GM19351 (cell line): ENCODE results near the gene FOXP3.

Source experiments
- ATAC-seq: cut with Tn5 transposase; IDR thresholded peaks from one replicate; pipeline ENCODE4 v1.9.1; 2021; ENCODE audit warnings: mild to moderate bottlenecking, moderate library complexity; ENCODE audit not compliant: unreplicated experiment

FOXP3 gene

DNA sequence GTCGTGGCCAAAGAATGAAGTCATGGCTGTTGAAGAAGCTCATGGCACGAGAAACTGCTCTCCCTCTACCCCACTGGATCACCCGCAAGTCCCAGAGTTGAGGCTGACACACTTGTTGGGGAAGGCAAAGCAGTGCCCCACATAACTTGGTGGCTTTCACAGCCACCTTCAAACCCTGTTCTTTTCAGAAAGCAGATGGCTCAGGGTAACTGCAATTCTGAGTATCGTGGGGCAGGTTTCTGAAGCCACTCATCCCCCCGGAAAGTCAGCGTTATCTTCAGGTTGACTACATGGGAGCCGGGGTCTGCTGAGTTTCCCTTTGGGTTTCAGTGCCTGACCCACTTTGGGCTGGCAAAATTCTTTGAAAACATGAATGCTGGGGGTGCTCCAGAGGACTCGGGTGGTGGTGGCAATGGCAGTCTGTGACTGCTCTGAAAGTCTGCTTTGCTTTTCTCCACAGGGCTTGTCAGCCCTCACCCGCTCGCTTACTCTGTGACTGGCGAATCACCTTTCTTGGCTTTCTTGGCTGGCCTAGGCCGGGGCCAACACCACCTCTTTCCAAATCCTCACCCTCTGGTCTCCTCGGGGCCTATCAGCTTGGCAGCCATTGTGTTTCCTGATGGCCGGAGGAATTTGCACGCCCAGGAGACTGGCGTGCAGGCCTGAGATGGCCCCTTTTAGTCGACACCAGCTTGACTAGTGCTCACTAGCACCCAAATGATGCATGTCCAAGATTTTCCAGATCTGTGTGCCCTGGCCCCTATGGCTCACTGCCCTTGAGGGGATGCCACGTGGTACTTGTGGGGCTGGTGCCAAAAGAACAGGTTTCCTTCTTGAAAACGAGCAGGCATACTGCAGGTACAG lies 12.4 kb upstream of the FOXP3 start:
- ATAC-seq = no peak

DNA sequence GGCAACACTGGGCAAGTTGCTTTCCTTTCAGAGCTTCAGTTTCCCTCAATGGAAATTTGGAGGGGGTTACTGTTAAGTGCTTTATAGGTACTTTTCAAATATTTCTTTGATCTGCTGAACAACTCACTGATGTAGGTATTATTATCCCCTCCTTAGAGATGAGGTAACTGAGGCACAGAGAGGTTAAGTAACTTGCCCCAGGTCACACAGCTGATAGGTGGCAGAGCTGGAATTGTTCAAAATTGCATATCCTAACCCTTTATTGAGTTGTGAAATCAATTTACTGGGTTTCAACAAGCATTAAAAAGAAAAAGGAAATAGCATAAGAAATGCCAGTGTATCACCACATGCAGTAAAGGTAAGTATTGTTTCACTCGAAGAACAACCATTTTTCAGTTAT lies 11.7 kb upstream of the FOXP3 start:
- ATAC-seq = no peak

DNA sequence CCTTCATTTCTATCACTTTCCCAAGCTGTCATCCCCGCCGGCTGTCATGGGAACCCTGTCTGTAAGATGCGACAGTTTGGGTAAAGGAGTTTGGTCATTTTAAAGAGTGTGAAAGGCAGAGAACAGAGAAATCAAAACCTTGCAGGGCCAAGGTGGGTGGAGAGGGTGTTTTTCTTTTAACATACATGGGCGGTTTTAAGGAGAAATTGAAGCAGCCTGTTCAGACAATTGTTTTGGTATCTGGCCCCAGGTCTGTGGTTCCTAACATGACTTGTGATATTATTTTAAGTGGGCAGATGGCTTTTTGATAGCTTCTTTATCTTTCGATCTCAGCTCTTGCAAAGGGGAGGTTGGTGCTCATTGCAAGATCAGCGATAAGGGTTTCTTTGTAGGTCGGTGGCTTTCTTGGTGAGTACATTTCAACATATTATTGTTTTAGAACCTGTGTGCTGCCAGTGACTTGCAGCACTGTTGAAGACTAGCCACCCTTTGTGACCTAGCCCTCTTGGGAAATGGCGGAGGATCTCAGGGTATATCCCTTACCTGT lies 8.7 kb upstream of the FOXP3 start:
- no peak for ATAC-seq

DNA sequence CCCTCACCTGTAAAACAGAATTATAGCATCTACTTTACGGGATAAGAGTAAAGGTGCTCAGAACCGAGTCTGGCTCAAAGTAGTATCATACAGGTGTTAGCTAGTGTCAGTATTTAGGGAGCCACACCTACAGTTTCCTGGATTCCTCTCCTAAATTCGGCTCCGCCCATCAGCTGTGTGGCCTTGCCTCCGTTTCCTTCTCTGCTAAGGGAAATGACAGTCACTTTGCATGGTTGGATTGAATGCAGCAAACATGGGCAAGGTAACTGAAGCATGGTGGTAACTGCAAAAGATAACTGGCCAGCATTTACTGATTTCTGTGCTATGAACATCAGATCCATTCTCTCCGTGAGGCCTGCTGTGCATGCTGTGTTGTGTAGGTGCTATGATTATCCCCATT lies 7.9 kb upstream of the FOXP3 start:
- no peak for ATAC-seq

DNA sequence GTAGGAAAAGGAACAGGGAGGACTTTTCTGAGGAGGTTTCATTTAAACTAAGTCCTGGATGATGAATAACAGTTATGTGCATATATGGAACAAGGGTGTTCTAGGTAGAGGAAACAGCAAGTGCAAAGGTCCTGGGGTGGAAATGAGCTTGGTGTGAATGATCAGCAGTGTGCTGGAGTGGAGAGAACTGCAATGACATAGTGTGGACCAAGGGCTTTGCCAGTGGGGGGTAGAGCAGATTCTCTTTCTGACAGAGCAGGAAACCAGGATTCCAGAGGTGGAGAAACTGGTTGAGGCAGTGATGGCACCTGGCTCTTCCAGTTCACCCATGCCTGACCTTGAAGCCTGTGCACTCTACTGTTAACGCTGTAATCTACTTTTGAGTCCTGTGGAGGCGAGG lies 6.8 kb upstream of the FOXP3 start:
- no peak for ATAC-seq

DNA sequence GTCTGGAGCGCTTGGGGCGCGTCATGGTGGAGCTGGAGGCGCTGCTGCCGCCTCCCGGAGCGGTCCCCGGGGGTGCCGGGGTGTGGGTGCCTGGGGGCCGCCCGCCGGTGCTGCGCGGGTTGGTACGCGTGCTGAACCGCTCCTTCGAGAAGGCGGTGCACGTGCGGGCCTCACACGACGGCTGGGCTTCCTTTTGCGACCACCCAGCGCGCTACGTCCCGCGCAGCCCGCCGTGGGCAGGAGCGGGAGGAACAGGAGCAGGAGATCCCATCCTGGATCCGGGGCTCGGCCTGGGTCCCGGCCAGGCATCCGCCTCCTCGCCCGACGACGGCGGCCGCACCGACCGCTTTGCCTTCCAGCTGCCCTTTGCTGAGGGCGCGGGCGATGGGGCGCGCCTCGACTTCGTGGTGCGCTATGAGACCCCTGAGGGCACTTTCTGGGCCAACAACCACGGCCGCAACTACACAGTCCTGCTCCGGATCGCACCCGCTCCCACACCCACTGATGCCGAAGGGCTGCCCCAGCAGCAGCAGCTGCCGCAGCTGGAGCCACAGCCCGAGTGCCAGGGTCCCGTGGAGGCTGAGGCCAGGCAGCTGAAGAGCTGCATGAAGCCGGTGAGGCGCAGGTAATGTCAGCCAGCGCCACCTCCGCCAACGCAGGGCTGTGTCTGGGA lies 5.9 kb upstream of the FOXP3 start:
- ATAC-seq = no peak

DNA sequence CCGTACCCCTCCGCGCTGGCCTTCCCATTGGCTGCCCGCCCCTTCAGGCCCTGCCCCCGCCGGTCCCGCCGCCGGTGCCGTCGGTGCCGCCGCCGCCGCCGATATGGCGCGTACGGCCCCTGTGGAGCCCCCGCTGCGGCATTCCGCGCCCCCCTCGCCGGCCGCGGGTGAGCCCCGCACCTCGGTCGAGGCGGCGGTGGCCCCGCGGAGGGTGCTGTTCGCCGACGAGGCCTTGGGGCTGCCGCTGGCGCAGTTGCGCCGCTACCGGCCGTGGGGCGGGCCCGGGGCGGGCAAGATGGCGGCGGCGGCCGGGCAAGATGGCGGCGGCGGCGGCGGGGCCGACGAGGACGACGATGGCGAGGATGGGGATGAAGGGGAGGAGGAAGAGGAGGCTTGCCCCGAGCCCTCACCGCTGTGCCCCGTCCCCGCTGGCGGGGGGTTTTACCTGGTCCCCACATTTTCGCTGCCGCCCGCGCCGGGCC lies 5.3 kb upstream of the FOXP3 start, which contains the start of gene PPP1R3F:
Gene PPP1R3F (plus strand): TSS at position 27 of the 482 bp plus-strand sequence. CDS start 77 bp downstream, at position 104.
- peak; percentile 20 for ATAC-seq

DNA sequence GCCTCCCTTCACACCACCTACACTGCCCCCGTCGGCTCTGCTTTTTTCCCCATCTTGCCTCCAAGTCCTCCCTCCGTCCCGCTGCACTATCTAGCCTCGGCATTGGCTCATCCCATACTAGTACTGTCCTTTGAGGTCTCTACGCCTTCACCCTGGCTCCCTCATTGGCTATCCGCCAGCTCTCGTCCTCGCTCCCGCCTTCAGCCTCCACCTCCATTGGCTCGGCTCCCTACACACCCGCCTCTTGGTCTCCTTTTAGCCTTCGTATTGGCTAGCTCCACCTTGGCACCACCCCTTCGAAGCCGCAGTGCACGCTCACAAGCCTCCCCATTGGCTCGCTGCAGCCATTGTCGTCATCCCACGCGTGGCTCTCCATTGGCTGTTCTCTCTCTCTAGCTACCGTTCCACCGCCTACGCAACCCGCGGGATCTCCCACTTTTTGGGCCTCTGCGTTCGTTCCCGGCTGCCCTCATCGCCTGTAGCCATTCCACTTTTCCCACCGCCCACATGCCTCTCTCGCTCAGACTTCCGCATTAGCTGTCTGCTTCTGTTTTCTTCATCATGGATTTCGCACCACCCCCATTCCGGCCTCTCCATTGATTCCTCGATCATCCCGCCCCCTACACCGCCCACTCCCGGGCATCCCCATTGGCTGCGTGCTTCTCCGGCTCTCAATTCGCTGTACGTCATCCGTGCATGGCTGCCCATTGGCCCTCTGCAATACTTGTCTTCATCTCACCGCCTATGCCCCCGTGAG lies 4.7 kb upstream of the FOXP3 start:
- peak; percentile 85 for ATAC-seq

DNA sequence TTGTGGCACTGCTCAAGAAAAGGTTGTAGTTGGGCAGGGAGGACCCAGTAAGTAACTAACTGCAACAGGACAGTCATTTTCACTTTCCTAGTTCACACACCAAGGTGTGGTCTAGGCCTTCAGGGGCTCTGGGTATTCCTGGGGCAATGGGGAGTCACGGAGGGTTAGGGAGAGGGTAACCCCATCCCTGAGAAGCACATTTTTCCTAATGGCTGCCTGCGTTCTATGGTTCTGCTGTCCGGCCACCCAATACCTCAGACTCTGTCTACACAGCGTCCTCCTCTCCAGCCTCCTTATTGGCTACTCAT lies 4.1 kb upstream of the FOXP3 start:
- no peak for ATAC-seq

DNA sequence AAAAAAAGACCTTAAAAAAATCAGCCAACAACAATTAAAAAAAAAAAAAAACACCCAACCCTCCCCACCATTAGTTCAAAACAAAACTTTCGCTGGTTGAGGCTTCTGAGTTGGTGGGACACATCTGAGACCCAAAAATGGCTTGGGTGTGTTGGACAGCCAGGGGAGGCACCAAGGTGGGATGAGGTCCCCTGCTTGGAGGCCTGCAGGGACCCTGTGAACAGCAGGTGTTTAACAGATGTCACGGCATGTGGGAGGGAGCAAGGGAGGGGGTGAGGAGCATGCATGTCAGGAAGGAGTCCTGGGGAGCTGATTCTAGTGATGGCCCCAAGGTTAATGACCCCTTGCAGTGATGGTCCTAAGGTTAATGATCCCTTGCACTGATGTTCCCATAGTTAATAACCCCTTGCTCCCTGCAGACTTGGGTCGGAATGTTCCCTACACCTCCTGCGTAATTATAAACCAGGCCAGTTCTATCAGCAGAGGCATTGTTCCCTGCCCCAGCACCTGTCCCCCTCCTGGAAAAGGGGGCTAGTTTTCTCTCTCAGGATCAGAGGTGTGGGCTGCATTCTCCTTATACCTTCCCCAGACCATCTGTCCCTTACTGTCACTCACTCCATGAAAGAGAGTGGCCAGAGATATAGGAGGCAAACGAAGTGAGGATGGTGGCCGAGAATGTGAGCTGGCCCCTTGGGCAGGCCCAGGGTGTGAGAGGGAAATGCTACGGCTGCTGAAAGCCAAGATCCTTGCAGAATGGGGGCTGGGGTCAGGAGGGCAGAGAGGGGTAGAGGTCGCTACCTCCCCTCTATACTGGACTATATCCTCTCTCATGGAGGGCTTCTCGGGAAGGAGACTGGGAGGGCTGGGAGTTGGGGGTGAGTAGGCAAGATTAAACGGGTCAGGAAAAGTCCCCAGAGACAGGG lies 2.3 kb upstream of the FOXP3 start:
- ATAC-seq = no peak

DNA sequence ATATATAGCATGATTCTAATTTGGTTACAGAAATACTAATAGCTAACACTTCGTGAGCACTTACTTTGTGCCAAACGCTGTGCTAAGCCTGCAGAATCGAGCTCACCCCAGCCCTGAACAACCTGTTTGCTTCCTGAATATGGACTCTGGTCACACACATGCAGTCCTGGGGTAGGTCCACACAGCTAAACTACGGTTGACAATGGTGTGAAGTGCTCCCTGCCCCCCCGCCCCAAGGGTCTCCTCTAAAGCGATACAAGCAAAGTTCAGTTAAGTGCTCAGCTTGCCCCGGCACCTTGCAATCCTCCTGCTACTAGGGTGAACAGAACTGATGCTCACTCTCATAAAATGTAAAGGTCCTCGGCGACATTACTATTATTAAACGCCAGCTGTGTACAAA lies 879 bp downstream of the FOXP3 start:
- no peak for ATAC-seq

DNA sequence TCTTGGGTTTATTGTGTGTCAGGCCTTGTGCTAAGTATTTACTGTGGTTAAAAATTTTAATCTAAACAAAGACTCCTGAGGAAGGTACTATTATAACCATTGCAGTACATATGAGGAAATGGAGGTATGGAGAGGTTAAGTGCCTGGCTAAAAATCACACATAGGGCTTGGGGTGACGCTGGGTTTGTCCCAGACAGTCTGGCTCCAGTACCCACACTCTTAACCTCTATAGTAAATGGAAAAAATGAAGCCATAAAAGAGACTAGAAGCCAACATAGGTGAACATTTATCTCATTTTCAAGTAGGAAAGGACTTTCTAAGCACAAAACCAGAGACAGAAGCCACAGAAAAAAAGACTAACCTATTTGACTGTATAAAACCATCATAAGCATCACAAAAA lies 1.9 kb downstream of the FOXP3 start:
- ATAC-seq = no peak

DNA sequence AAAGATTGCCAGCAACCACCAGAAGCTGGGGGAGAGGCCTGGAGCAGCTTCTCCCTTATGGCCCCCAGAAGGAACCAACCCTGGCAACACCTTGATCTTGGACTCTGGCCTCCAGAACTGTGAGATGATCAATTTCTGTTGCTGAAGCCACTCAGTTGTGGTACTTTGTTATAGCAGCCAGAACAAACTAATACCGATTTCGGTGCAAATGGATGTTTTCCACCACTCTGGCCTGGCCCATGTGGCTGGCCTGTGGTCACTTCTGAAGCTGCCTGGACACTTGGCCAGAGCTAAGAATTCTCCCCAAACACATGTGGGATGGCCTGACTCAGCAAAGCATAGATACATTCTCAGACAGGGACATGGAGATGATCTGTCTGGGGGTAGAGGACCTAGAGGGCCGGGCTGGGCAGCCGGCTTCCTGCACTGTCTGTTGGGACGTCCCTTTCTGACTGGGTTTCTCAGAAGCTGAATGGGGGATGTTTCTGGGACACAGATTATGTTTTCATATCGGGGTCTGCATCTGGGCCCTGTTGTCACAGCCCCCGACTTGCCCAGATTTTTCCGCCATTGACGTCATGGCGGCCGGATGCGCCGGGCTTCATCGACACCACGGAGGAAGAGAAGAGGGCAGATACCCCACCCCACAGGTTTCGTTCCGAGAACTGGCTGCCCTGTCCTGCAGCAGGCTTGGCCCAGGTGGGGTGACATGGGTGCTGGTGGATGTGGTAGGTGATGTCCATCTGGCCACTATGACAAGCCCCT lies 4.1 kb downstream of the FOXP3 start:
- ATAC-seq = no peak

DNA sequence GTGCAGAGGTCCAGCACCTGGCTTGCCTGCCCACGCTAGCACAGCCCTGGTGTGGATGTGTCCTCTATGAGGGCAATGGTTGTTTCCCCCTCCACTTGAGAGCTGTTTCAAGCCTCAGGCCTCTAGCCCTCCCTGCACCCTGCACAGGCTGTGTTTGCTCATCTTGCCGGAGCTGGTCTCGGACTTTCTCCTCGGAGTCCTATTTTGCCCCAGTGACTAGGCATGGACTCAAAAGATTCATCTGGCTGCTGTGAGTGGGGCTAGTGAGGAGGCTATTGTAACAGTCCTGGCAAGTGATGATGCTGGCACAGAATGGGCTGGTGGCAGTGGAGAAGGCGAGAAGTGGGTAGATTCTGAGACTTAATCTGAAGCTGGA lies 5.8 kb downstream of the FOXP3 start:
- ATAC-seq = no peak

DNA sequence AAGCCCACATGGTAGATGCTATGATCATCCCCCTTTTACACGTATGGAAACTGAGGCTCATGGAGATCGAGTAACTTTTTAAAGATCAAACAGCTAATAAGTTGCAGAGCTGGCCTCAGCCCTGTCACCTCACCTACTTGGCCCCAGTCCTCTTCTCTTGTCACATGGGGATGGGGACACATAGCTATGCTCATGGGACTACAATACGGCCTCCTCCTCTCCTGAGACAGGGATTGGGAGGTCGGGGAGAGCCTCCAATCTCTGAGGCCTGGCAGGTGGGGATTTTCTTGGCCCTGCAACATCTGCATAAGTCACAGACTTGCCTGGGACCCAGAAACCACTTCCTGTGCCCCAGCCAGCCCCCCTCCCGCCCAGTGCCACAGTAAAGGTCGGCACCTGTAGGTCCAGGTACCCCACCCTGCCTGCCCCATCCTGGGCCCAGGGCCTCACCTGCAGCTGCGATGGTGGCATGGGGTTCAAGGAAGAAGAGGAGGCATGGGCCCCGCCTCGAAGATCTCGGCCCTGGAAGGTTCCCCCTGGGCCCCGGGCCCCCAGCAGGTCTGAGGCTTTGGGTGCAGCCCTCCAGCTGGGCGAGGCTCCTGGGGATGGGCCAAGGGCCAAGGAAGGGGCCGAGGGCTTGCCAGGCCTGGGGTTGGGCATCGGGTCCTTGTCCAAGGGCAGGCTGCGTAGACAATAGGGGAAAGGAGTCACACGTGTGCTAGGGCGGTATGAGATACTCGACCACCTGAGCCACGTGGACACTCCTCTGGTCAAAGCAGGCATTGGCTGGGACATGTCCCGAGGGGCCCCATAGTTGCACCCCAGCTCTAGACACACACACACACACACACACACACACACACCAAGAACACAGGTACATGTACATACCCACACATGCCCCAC lies 6.4 kb downstream of the FOXP3 start:
- ATAC-seq = no peak

DNA sequence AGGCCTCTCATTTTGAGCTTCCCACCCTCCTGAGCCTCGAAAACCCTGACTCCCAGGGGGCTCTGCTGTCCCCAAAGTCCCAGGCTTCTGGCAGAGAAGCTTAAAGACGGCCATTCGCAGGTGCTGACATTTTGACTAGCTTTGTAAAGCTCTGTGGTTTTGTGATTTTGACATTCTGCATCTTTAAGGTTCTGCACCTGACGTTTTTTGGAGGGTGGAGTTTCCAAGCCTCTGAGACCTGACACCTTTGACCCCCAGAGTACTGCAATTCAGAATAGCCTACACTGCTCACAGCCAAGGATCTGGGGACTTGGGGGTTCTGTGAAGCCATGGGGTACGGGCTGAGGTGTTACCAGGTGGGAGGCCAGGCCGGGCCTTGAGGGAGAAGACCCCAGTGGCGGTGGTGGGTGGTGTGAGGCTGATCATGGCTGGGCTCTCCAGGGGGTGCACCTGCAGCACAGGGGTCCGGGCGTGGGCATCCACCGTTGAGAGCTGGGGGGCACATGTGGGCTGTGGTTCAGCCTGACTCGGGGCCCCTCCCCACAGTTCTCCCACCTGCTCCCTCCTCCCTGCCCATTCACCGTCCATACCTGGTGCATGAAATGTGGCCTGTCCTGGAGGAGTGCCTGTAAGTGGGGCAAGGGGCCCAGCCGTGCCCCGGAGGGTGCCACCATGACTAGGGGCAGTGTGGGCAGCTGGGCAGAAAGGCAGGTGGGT lies 7.3 kb downstream of the FOXP3 start:
- ATAC-seq = no peak

DNA sequence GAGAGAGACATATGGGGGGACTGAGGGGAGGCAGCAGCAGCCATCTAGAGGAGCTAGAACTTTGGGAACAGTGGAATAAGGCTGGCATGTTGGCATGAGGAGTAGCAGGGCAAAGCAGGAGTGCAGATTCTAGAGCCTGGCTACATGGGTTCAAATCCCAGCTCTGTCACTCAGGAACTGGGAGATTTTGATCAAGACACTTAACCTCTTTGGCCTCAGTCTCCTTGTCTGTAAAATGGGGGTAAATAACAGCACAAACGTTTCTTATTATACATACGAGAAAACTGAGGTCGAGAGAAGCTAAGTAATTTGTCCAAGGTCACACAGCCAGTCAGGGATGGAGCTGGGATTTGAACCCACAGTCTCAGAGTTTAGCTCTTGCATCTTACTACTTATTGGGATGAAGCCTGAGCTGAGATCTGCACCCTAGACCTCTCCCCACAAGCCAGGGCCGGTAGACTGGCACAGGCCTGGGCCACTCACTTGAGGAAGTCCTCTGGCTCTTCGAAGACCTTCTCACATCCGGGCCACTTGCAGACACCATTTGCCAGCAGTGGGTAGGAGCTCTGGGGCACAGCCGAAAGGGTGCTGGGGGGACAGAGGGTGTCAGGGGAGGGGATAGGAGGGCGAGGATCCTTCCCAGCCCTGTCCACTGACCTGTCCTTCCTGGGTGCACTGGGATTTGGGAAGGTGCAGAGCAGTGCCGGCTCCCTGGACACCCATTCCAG lies 8.1 kb downstream of the FOXP3 start:
- ATAC-seq = no peak
